K562 (cell line): Measurements from ENCODE around the gene VARS1. TPM values are rescaled to one million over a fixed set of nuclear protein-coding genes. Genes with fewer than 3 reads are reported as not detected.

Experiments used
- ARID4B ChIP-seq: sonication (generic); formaldehyde crosslinking; IDR thresholded peaks from 2 replicates; pipeline ENCODE4 v1.8.0; 2022; ENCODE audit warnings: mild to moderate bottlenecking, missing genetic modification reagents
- CTCFL ChIP-seq: IDR thresholded peaks from 2 replicates; pipeline ENCODE4 v1.6.1; 2011; ENCODE audit warnings: borderline replicate concordance, low read depth, mild to moderate bottlenecking, moderate library complexity, low read length; ENCODE audit not compliant: insufficient read depth, poor library complexity, severe bottlenecking
- FOXJ2 ChIP-seq: fragments of 200-800 bp; sonication (Bioruptor generic); IDR thresholded peaks from 2 replicates; pipeline ENCODE4 v1.6.1; 2016; ENCODE audit warnings: missing genetic modification characterization, missing compliant biosample characterization
- FOXJ3 ChIP-seq: sonication (generic); formaldehyde crosslinking; IDR thresholded peaks from 2 replicates; pipeline ENCODE4 v1.4.0; 2020; ENCODE audit warnings: mild to moderate bottlenecking, missing genetic modification reagents
- KAT7 ChIP-seq: sonication (generic); formaldehyde crosslinking; IDR thresholded peaks from 2 replicates; pipeline ENCODE4 v1.8.0; 2022; ENCODE audit warnings: missing genetic modification reagents, mild to moderate bottlenecking, borderline replicate concordance
- NFATC3 ChIP-seq: fragments of 450-650 bp; IDR thresholded peaks from 2 replicates; pipeline ENCODE4 v1.6.1; 2017; ENCODE audit warnings: mild to moderate bottlenecking
- PURB ChIP-seq: sonication (generic); formaldehyde crosslinking; IDR thresholded peaks from 2 replicates; pipeline ENCODE4 v1.9.0; 2021; ENCODE audit warnings: low read depth, mild to moderate bottlenecking, missing genetic modification reagents
- TFE3 ChIP-seq: fragments of 450-650 bp; formaldehyde crosslinking; IDR thresholded peaks from 2 replicates; pipeline ENCODE4 v1.4.0; 2020; ENCODE audit warnings: mild to moderate bottlenecking, mixed read lengths
- ZNF436 ChIP-seq: fragments of 250-450, 450-650 bp; sonication (Bioruptor Pico); formaldehyde crosslinking; IDR thresholded peaks from 2 replicates; pipeline ENCODE4 v1.7.0; 2020; ENCODE audit warnings: mild to moderate bottlenecking
- polyA plus RNA-seq, 8 experiments: library from polyadenylated mRNA; depleted of rRNA in 4 of 8; stranded (reverse) in 5 of 8; unstranded in 3 of 8; fragments of >200 nt; fragmentation: Nextera tagmentation in 2 of 8; fragmentation: Illumina TruSeq in 1 of 8; extraction: Ambion mirVana in 2 of 8; extraction: Trizol in 1 of 8; gene quantifications; 2 replicates each; pipeline versions ENCODE4 v1.2.1 to v1.2.3, GENCODE V29; 2011 to 2014; ENCODE audit warnings: inconsistent platforms in 1 of 8, missing spikeins in 1 of 8
- total RNA-seq, 7 experiments: library from RNA; depleted of rRNA in 6 of 7; stranded (reverse); fragments of >200 nt in 6 of 7; fragmentation: Illumina TruSeq in 2 of 7; extraction: Trizol in 2 of 7; gene quantifications; 2 replicates each; pipeline versions ENCODE4 v1.2.1 to v1.2.3, GENCODE V29; 2011 to 2021; ENCODE audit warnings: low replicate concordance in 1 of 7
- TF ChIP-seq, protein P1 (sequence below): sonication (generic); formaldehyde crosslinking; IDR thresholded peaks from 2 replicates; pipeline ENCODE4 v1.9.0; 2022; ENCODE audit warnings: mild to moderate bottlenecking, missing genetic modification reagents

The VARS1 gene
- total and polyA plus RNA-seq, 9 of the 15 experiments (the other 6 are each of a cell fraction or from before 2014, with no cell fraction given): 2.9 to 488 (median 130) TPM

GRCh38 chr6:31782126-31782855, 13.3 kb downstream of the VARS1 start (continued):
- TF ChIP-seq FOXJ2 (tag): no peak
- no peak for TF ChIP-seq KAT7 (CRISPR knock-in tag)
- no peak for TF ChIP-seq CTCFL
- no peak for TF ChIP-seq ARID4B (CRISPR knock-in tag)
- TF ChIP-seq, protein P1, sequence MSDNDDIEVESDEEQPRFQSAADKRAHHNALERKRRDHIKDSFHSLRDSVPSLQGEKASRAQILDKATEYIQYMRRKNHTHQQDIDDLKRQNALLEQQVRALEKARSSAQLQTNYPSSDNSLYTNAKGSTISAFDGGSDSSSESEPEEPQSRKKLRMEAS (CRISPR knock-in tag): peak; percentile 27; the same call in 1 of the 2 replicates
- TF ChIP-seq FOXJ3 (CRISPR knock-in tag): no peak
- no peak for TF ChIP-seq TFE3
- TF ChIP-seq PURB: no peak
- TF ChIP-seq ZNF436: no peak
- TF ChIP-seq NFATC3: no peak
